GM19193 (cell line): ENCODE measurements around the gene SECTM1.

Experiments used
- POLR2A ChIP-seq: IDR thresholded peaks from 4 replicates; pipeline ENCODE4 v1.6.1; 2011; ENCODE audit not compliant: insufficient read depth, insufficient read length; ENCODE audit errors: extremely low read depth

The SECTM1 gene

DNA sequence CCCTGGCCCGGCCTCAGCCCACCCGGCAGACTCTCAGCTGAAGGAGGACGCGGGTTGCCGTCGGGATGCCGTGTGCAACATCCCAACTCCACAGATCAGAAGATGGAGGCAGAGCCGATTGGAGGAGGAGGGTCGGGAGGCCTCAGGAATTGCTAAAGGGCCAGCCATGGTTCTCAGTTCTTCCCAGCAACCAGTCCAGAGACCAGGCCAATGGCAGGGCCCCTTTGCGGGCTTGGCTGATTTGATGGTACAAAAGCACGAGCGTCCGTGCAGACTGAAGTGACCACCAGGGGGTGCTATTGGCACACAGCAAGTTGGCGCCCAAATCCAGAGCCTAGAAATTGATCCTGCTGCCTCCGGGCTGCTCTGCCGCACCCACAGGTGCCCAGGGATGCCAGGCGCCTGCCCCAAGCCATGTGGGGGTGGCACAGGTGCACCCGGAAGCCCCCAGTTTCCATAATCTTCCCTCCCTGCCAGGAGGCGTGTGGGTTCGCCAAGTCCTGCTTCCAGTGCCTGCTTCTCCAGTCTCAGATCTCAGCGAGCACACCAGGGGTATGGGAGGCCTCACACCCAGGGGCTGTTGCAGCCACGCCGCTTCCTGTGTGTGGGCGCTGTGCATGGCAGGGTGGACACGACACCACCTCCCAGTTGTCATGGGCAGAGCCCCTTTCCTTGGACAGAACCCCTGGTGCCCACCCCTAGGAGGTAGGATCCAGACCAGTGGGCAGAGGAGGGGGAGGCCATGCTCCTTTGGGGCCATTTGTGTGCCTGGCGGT is 18.3 kb upstream of the SECTM1 start:
- no peak for TF ChIP-seq POLR2A

DNA sequence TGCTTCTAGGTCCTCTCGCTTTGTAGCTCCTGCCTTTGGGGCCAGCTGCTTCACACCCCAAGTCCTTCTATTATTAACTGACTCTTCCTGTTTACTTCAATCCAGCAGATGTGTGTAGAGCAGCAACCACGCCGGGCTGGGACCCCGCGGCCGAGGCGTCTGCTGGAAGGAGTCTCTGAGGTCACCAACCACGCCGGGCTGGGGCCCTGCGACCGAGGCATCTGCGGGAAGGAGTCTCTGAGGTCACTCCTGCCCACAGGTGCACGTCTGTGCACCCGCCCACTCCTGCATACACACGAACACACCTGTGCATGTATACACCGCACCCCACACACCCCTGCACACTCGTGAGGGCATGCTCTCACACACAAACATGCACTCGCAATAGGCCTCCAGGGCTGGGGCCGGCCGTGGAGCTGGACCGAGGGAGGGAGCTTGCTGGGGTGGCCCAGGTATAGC is 17.7 kb upstream of the SECTM1 start:
- no peak for TF ChIP-seq POLR2A

DNA sequence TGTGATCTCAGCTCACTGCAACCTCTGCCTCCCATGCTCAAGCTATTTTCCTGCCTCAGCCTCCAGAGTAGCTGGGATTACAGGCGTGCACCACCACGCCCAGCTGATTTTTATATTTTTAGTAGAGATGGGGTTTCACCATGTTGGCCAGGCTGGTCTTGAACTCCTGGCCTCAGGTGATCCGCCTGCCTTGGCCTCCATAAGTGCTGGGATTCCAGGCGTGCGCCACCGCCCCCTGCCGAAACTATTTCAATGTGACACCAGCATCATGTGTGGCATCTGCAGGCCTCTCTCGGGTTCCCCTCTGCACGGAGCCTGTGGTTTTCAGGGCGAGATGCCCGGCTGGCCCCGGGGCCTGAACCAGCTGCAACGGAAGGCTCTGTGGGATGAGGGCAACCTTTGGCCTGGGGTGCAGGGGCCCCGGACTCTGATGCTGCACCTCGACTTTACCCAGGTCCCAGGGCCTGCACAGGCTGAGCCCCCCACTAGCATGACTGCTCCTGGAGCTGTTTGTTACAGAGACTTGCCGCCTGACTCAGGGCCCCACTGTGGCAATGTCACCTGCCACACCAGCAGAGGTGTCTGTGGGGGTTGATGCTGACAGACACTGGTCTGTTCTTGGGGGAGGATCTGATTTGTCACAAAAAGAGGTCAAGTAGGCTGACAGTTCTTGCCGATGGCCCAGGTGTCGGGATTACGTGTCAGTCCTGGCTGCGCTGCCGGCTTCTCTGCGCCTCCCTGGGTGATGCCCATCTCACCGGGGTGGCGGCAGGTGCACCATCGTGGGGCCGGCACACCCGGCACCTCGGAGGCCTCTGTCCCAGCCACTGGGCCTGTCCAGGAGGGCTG is 16.8 kb upstream of the SECTM1 start:
- no peak for TF ChIP-seq POLR2A

DNA sequence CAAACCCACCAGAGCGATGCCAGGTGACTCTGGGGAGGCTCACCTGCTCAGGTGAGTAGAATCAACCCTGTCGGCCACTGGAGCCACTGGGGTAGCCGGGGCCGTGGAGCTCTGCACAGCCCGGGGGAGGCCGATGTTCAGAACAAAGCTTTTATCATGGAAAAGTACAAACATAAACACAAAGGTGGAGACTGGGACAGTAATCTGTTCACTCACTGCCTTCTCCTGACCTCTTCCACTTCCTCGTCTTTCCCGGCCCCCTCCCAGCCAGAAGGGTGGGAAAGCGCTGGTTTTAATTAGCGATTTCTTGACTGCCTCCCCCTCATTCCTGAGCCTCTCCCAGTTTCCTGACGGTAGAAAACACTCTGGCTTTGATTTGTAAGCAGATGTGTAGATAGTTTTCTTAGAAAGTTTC is 15.7 kb upstream of the SECTM1 start:
- no peak for TF ChIP-seq POLR2A

DNA sequence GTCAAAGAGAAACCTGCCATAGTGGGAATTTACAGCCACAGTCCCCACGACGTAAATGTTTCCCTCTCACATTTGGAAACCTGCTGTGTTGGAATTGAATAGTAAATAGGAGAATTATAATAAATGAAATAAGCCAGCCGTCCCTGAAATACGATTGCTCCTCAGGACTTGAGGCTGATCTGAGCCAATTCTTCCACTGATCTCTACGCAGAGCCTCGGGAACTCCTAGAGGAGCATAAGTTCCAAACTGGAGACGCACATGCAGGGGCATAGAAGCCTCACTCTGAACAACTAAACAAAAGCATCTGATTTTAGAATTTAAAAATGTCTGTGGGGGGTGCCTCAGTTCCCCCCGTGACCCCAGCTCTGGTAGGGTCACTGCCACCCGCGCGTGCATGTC is 15.3 kb upstream of the SECTM1 start:
- no peak for TF ChIP-seq POLR2A

DNA sequence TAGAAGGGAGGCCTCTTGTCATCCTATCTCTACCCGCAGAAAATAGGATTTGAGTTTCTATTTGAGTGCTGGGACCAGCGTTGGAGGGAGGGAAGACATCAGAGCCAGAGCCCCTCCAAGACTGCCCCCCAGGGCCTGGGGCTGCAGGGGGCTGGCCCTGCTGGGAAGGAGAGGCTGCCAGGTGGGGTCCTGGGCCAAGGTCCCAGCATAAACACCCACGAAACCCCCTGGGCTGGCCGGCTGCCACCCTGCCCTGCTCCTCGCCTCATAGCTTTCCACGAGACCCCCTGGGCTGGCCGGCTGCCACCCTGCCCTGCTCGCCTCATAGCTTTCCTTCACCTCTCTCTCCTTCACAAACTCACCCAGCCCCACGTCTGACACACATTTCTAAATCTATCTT is 14.9 kb upstream of the SECTM1 start:
- TF ChIP-seq POLR2A = no peak

DNA sequence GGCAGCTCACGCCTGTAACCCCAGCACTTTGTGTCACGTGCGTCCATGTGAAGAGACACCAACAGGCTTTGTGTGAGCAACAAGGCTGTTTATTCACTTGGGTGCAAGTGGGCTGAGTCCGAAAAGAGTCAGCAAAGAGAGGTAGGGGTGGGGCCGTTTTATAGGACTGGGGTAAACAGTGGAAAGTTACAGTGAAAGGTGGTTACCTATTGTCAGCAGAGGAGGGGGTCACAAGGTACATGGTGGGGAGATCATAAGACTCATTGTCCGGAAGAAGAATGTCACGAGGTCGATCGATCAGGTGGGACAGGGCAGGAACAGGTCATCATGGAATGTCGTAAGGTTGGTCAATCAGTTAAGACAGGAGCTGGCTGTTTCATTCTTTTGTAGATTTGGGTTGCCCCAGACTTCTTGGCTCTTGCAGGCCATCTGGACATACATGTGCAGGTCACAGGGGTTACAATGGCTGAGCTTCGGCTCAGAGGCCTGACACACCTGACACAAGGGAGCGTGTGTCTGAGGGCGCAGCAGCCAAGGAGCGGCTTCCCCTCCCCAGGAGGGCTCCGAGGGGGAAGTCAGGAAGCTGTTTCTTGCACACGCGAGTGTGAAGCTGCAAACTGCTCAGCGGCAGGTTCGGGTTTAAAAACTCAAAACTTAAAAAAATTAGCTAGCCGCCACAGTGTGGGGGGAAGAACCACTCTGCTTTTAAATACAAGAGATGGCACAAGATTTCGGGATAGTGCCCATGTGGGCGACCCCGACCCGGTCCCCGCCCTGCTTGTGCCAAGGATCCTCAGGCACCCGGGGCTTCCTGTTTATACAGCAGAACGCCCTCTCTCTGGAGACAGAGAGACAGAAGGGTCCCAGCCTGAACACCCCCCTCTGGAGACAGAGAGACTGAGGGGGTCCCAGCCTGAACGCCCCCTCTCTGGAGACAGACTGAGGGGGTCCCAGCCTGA is 13.1 kb upstream of the SECTM1 start:
- TF ChIP-seq POLR2A = no peak

DNA sequence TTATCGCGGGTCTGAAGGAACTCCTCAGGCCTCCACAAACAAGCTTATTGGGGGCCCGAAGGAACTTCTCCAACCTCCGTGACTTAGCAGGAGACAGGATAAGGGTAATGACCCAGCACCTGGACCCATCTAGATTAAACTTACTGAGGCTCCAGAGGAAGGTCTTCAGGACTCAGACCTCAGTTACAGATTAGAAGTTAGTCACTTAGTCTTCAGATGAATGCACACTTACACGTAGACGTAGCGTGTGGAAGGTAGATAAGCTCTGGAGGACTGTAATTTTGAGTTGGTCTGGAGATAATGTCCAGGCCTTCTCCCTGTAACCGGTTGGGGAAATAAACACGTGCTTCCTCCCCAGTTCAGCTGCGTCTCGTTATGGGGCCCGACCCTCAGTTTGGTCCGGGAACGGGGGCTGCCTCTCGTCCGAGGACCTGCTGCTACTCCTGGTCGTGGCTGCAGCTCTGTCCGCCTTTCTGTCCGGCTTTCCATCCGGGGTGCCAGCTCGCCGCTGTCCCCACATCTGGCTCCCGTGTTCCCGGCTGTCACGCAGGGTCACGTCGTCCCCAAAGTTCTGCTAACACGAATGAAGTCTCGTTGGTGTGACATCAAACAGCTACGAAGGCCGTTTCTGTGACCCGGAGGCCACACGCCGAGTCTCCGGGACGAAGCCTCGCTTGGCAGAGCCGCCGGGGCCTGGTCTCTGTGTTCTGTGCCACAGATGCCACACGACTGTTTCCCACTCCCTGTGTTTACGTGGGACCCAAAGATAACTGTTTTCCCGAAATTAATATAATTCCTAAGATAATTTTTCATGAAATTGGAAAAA is 11.8 kb upstream of the SECTM1 start:
- TF ChIP-seq POLR2A = no peak

DNA sequence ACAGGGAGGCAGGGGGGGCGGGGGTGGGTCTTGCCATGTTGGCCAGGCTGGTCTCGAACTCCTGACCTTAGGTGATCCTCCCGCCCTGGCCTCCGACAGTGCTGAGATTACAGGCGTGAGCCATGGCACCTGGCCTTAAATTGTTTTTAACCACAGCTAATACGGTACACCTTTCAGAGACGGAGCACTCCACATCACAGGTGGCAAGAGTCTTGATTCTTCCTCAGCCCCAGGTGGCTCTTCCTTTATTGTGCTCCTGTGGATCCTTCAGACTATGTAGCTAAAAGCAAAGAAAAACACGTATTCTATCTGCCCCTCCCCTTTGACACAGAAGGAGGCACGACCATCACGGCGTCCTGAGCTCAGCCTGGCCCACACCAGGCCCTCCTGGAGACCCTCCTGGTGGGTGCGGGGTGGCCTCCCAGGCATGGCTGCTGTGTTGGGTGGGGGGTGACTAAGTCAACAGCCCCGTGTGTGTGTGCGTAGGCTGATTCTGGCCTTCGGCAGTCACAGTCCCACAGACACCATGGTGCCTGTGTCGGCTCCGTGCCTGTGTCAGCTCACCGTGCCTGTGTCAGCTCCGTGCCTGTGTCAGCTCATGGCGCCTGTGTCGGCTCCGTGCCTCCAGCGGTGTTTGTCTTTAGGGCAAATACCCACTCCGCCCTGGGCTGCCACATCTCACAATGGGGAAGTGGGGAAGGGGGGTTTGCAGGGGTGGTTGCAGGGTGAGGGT is 10.8 kb upstream of the SECTM1 start:
- TF ChIP-seq POLR2A = no peak

DNA sequence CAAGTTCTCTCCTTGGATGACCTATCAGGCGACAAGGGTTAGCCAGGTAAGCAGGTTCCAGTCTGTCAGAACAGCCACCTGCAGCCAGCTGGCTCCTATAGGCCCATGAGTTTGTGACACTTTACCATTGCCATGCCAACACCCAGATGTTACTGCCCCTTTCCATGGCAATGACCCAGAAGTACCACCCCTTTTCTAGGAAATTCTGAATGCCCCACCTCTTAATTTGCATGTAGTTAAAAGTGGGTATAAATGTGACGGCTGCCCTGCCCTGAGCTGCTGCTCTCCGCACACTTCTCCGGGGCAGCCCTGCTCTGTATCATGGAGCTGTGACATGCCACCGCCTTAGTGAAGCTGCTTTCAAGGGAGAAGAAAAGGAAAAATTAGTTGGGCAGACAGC is 10.0 kb upstream of the SECTM1 start:
- TF ChIP-seq POLR2A = no peak

DNA sequence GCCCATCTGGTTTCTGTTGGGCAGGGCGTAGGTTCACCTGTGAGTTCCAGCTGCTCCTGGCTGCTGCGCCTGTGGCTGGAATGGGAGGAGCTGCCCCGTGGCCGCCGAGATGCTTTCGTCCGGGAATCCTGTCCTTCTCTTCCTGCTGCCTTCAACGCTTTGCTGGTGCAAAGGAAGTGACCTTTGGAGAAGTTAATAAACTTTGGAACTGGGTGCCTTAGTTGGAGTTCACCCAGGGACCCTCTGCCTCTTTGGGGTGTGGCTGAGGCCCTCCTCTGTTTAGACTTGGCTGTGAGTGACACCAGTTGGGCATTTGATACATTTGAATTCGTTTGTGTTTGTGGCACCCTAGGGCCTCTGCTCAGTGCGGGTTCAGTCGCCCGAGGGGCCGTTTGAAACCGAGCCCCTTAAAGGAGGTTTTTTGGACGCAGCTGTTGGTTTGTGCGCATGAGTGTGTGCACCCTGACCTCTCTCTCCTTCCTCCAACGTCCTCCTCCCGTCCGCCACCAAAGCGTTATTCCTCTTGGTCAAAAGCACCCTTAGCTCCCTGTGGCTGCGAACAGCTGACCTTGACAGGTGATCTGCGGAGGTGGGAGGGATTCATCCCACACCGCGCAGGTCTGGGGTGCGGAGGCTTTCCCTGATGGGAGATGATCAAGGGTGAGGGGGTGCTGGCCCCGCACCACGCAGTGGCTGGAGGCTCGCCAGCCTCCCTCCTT is 9.0 kb upstream of the SECTM1 start:
- no peak for TF ChIP-seq POLR2A

DNA sequence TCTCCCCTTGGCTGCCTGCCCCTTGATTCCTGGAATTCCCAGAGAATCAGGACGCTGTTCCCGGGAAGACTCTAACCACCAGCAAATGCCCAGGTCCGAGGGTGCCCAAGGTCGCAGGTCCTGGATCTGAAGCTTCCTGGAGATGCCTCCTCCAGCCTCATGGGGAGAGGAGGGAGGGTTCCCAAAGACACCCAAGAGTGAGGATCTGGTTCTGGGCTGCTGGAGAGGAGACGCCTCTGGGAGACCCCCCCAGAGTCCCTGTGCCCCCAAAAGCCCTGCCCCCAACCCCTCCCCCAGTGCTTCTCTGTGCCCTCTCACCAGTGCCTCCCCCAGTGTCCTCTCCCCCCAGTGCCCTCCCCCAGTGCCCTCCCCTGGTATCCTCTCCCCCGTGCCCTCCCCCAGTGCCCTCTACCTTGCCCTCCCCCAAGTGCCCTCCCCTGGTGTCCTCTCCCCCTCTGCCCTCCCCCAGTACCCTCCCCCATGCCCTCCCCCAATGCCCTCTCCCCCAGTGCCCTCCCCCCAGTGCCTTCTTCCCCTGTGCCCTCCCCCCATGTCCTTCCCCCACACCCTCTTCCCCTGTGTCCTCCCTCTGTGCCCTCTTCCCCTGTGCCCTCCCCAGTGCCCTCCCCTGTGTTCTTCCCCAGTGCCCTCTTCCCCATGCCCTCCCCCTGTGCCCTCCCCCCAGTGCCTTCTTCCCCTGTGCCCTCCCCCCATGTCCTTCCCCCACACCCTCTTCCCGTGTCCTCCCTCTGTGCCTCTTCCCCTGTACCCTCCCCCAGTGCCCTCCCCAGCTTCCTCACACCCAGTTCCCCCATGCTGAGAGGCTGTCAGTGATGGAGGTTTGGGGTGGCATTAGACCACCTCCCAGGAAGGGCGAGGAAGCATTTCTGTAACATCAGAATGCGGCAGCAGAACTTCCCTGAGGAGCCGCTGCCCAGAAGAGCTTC is 6.3 kb upstream of the SECTM1 start:
- no peak for TF ChIP-seq POLR2A
